A549 (cell line): ENCODE measurements around the gene FOXRED2.

Experiments
- CTCF ChIP-seq: fragments of >200 bp; sonication (Bioruptor Twin); formaldehyde crosslinking; IDR thresholded peaks from 3 replicates; pipeline ENCODE4 v1.5.1; 2016
- EHMT2 ChIP-seq: fragments of 200-600 bp; sonication (generic); IDR thresholded peaks from 2 replicates; pipeline ENCODE4 v1.6.1; 2016; ENCODE audit warnings: antibody characterized with exemption, low read depth, mild to moderate bottlenecking, moderate library complexity

DNA sequence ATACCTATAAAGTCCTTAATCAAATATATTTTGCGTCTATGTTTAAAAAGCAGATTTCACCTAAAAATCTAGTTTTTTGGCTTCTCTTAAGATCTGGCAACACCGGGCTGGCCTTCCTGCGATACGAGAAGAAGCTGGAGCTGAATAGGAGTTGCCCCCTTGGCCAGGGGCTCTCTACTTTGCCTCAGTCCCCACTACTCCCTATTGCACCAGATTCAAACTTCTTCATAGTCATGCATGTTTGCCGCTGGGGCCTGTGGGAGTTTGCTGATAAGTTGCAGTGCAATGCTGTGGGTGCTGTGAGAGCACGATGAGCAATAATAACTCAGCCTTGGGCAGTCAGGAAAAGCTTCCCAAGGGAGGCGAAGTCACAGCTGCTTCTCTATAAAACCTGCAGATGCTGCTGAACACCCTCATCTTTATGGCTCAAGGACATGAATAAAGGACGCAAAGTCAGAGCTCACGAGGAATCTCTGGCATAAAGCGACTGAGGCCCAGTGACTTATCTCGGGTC is 37.3 kb upstream of the FOXRED2 start:
- TF ChIP-seq EHMT2 (no peak), CTCF (no peak)
